EL (cell line): ENCODE data around the gene CDHR3.
"Not testable (repeated sequence)": the region's sequence is repeated elsewhere in the genome, so short reads cannot be mapped to it uniquely, and the experiment has no call there.

ENCODE experiments used
- DNase-seq: peaks from one replicate; pipeline ENCODE4 v3.0.0-alpha.2; 2016

Gene CDHR3, protein sequence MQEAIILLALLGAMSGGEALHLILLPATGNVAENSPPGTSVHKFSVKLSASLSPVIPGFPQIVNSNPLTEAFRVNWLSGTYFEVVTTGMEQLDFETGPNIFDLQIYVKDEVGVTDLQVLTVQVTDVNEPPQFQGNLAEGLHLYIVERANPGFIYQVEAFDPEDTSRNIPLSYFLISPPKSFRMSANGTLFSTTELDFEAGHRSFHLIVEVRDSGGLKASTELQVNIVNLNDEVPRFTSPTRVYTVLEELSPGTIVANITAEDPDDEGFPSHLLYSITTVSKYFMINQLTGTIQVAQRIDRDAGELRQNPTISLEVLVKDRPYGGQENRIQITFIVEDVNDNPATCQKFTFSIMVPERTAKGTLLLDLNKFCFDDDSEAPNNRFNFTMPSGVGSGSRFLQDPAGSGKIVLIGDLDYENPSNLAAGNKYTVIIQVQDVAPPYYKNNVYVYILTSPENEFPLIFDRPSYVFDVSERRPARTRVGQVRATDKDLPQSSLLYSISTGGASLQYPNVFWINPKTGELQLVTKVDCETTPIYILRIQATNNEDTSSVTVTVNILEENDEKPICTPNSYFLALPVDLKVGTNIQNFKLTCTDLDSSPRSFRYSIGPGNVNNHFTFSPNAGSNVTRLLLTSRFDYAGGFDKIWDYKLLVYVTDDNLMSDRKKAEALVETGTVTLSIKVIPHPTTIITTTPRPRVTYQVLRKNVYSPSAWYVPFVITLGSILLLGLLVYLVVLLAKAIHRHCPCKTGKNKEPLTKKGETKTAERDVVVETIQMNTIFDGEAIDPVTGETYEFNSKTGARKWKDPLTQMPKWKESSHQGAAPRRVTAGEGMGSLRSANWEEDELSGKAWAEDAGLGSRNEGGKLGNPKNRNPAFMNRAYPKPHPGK

DNA sequence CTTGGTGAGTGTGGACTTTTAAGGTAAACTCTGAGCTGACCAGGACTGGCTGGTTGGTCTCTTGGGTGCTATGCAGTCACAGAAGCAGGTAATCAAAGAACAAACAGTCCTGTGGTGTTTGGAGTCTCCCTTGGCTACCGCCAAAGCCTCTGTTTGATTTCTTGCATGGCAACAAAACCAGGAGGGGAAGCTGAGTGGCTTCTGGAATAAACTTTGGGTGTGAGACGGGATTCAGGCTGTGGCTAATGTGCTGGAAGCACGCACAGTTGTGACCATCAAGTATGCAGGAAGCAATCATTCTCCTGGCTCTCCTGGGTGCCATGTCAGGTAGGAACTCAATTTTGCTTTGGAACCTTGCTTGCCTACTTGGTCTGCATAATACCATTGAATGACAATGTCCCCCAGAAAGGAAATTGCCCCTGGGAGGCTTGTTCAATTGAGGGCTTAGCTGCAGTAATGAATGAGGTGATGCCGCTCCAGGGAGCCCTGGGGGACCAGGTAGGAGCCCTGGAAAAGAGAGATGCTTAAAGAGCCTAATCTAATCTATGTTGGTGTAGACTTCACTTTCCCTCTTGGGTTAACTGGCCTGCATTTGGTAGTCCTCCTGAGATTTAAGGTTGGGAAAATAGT is at the start of gene CDHR3:
TSS of gene CDHR3 (plus strand) at position 227 of the 630 bp plus-strand sequence. CDS start at position 282, 55 bp downstream.
- DNase-seq, result no peak

DNA sequence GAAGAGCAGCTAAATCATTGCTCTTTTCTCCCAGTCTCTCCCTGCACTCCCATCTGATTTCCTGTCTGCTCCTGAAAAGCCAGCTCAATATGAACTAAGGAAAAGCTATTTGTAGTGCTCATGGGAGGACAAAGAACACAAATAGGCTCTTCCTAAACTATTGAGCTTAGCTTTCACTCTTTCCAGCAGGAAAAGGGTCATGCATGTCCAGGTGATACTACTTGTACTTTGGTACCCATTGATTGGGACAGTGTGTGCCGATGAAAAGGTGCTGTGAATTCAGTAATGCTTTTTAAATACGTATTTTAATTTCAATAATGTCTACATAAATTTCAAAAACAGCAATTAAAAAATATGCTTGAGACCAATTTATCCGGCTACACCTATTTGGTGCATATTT is 49.1 kb upstream of the CDHR3 start:
- no peak for DNase-seq

DNA sequence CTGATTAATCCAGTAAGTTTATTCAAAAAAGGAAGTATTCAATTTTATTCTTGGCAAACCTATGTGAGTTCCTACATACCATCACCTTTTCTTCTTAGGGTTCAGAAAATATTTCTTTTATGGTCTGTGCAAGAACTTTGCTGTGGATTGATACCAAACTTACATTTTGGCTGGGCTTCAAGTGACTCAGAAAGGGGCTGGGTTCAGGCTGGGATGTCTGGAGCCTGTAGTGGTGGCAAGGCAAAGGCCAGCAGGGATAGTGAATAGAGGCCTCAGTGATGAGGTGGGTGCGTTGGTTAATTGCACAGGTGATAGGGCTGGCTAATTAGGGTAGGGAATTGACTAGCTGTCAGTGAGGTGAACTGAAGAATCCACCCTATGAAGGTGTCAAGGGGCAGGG is 46.5 kb upstream of the CDHR3 start:
- DNase-seq, result peak; percentile 63

DNA sequence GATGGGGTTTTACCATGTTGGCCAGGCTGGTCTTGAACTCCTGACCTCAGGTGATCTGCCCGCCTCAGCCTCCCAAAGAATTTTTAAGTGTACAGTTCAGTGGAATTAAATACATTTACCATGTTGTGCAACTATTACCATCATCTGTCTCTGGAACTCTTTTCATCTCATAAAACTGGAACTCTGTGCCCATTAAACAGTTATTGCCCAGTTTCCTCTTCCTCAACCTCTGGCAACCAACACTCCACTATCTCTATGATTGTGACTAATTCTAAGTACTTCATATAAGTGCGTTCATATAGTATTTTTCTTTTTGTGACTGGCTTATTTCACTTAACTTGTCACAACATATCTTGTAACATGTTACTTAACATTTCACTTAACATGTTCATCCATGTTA is 45.4 kb upstream of the CDHR3 start:
- no peak for DNase-seq

DNA sequence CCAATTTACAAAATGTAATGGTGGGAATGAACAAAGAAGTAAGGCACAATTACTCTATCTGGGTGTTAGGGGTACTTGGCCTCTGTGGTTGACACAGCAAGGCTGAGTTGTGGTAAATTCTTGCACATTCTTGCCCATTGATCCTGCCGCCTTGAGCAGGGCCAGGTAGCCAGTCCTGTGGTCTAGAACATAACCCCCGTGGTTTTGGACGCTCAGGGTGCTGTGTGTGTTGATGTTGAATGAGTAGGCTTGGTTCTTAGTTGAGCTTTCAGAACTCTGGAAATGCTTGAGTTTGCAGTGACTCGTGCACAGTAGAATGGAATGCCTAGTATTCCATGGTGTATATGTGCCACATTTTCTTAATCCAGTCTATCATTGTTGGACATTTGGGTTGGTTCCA is 42.3 kb upstream of the CDHR3 start:
- peak; percentile 15 for DNase-seq

DNA sequence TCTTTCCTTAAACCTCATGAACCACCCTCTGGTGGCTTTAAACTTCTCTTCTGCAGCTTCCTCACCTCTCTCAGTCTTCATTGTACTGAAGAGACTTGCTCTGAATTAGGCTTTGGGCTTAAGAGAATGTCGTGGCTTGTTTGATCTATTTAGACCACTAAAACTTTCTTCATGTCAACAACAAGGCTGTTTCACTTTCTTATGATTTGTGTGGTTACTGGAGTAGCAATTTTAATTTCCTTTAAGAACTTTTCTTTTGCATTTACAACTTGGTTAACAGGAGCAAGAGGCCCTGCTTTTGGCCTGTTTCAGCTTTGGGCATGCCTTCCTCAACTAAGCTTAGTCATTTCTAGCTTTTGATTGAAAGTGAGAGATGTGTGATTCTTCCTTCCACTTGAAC is 38.1 kb upstream of the CDHR3 start:
- DNase-seq, result no peak

DNA sequence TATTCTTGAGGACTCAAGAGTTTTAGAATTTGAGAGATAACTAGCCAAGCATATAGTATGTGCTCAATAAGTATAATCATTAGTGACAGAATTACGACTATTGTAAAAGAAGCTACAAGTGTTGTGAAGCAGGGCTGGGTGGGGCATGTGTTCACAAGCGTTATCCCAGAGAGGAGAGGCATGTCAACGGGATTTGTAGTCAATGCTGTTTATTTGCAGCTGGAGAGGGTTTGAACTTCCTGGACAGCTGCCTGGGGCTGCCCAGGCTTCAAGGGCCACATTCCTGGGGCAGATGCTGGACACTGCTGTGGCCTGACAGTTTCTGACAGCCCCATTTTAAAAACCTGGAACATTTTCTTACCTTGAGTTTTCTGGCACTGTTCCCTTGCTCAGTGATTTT is 36.9 kb upstream of the CDHR3 start:
- DNase-seq, result peak; percentile 25

DNA sequence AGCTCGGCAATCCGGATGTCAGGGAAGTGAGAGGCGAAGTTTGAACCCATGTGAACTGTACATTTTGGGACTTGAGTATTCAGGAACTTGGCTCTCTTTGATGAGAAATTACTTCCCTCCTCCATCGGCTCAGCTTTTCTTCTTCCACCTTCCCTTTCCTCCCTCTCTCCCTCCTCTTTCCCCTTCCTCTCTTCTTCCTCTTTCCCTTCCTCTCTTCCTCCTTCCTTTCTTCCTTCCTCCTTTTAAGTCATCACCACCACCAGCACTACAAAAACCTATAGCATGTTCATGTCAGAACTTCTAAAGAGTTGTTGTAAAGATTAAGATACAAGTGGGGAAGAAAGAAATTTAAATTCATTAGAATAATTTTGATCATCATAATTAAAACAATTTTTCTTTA is 31.9 kb upstream of the CDHR3 start:
- DNase-seq, result no peak

DNA sequence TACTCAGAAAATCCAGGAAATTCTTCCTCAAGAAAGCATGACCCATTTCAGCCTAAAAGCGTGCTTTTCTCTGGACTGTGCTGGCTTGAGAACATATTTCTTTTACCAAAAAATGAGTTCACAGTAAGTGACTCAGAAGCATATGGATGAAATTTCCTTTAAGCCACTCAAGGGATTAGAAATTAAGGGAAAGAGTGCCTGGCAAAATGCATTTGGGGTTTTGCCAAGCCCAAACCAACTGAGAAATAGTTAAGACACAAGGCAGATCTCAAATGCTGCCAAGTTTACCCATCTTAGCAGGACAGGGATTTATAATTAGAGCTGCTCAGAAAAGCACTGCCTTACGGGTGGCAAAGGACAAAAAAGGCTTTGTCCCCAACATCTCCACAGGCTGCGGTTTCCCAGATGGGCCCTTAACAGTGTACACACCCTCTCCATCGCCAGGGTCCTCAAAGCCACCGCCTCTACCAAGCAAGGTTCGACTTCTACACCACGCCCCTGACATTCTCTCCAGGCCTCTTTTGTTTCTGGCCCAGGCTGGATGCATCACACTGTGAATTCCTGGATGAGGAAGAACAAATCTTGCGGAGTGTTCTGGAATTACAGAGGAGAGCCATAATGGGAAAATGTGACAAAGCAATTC is 30.1 kb upstream of the CDHR3 start:
- peak; percentile 87 for DNase-seq

DNA sequence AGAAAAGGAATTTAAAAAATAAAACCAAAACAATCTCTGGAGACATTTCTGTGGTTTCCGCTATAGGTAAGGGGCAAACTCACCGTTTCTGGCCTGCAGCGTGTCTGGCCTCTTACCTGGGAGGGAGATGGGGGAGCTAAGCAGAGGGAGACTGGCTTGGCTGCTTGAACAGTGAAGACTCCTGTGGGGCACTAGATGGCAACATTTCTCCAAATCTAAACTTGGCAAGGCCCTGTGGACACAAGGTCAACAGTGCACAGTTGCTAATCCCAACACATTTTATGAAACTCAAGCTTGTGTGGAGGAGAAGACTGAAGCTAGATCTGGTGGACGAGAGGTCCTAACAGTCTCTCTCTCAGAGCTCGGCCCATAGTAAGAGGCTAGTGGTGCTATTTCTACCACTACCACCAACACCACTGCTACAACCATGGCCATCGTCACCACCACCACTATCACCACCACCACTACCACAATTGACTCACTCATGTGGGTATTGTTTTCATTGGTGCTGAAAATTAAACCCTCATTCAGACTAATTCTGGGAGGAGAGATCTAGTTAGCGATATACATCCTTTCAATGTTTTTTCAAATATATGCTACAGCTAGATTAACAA is 28.4 kb upstream of the CDHR3 start:
- peak; percentile 51 for DNase-seq

DNA sequence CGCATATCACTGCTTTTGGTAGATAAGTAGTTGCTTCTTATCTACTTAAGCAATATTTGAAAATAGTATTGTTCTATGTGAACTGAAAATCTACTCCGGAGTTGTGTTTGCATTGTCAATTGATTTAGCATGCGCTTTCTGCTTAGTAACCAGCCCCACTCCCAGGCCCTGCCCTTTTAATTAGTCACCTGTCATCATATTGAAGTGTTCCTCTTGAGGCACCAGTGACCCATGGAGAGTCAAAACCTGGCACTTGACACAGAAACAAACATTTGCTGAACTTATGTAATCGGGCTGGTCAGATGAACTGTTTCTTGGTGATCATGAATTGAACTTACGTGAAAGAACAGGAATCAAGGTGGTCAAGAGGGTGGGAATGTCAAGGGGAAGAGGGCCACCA is 27.8 kb upstream of the CDHR3 start:
- DNase-seq, result no peak

DNA sequence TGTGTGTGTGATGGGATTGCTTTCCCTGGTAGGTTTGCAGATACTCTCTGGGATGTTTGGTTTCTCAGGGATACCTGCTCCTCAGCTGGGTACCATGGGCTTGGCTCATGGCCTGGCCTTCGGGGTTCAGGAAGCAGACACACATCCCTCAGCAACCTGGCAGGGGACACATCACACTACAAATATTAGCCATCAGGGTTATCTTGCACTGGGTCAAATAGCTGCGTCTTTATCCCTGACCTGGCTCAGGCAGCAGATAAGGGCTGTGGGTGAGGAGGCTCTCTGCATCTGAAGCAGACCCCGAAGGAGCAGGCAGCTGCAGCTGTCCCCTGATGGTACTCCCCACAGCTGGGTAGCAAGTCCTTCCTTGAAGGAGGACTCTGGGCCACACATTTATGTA is 25.7 kb upstream of the CDHR3 start:
- DNase-seq, result no peak

DNA sequence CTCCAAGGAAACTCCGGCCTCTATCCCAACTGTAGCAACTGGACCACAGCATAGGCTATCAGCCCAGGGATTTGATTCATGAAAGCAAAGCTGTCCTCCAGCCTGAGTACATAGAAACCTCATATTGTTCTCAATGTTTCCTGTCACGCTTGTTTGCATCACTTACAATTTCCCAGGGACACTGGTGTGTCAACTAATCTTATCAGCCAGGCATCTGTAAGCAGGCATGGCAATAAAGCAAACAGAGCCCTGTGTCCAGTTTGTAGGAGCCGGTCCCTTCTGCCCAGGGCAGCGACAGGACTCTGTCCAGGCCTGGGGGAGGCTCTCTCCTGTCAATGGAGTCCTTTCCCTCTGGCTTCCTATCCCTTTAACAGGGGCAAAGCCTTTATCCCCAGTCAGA is 23.0 kb upstream of the CDHR3 start:
- DNase-seq, result no peak

DNA sequence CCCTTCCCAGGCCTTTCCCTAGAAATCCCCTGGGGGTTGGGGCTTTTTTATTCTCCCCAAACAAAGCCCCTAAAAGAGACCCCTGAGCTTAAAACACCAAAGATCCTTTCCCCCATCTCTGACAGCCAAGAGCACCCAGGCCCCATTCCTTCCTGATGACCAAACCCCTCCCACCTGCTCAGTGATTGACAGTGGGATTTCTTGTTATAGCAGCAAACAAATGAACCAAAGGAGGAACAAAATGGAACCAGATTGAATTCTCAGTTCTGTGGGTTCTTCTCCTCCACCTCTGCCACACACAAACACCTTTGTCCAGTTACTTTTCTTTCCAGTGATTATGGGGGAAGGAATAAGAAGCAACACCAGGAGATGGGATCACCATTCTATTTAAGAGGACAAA is 21.5 kb upstream of the CDHR3 start:
- no peak for DNase-seq

DNA sequence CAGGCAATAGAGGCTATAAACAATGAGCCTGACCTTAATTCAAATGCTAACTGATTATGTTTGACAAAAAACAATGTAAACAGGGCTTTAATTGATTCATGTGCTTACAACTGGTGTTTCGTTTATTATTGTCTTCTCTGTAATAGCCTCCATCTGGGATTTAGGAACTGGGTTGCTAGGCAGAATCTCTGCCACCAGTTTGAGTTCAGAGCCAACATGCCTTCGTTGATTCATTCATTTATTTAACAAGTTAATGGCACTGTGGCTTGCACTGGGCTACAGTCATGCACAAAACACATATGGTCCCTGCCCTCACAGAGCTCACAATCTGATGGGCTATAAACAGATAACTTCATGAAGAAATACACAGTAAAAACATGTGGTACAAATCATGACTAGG is 19.6 kb upstream of the CDHR3 start:
- no peak for DNase-seq

DNA sequence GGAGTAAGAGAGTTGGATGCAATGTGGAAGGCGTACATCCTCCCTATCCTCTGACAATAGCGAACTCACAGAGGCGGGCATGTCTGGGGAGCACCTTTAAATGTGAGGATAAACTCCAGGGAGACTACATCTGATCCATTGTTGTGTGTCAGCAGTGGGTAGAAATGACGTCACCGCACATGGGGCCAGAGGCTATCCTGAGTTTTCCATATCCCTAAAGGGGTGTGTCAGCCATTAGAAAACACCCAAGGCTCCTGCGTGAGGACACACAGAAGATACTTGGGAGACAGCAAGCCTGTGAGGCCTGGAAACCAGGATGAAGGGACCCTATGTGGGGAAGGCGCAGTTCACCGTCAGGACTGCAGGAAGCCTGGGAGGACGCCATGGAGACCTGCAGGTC is 17.2 kb upstream of the CDHR3 start:
- no peak for DNase-seq

DNA sequence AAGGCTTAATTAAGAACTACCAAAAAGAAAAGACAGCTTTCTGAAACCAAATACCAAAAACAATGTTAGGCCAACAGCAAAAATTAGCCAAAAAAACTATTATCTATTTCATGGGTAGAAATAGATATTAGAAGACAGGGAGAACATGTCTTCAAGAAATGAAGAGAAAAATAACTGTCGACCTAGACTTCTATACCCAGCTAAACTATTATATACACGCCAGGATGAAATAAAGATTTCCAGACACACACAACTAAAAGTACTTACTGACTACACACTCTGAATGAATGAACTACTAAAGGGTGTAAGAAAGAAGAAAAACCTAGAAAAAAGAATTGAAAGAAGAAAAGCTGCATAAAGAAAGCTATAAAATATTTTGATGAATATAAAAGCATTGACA is 11.5 kb upstream of the CDHR3 start:
- no peak for DNase-seq

DNA sequence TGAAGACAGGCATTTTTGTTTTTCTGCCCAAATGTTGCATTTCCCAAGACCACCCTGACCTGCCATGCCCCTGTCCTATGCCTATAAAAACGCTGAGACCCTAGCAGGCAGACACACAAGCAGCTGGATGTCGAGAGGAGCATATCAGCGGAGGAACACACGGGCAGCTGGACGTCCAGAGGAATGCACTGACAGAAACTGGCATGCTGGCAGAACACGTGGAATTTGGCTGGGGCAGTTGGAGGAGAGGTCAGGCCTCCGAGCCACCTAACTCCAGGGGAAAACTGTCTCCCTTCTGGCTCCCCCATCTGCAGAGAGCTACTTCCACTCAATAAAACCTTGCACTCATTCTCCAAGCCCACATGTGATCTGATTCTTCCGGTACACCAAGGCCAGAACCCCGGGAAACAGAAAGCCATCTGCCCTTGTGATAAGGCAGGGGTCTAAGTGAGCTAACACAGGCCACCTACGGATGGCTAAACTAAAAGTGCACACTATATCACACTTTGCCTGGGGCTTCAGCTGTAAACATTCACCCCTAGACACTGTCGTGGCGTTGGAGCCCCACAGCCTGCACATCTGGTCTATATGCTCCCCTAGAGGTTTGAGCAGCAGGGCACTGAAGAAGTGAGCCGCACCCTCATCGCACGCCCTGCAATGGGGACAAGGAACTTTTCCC is 10.0 kb upstream of the CDHR3 start:
- DNase-seq, result no peak

DNA sequence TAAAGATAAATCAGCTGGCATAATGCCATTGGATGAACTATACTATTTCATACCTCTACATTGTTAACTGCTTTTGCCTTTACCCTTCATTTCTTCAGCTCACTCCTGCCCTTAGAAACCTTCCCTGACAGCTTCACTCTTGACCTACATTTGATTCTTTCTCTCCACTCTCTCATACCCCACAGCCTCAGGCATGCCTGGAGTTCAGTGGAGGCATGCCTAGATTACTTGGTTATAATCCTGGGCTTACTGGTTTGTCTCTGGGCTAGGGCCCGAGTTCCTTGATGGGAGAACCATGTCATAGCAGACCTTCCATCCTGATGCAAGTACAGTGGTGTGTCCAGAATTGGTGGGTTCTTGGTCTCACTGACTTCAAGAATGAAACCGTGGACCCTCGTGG is 8.4 kb upstream of the CDHR3 start:
- DNase-seq, result no peak

DNA sequence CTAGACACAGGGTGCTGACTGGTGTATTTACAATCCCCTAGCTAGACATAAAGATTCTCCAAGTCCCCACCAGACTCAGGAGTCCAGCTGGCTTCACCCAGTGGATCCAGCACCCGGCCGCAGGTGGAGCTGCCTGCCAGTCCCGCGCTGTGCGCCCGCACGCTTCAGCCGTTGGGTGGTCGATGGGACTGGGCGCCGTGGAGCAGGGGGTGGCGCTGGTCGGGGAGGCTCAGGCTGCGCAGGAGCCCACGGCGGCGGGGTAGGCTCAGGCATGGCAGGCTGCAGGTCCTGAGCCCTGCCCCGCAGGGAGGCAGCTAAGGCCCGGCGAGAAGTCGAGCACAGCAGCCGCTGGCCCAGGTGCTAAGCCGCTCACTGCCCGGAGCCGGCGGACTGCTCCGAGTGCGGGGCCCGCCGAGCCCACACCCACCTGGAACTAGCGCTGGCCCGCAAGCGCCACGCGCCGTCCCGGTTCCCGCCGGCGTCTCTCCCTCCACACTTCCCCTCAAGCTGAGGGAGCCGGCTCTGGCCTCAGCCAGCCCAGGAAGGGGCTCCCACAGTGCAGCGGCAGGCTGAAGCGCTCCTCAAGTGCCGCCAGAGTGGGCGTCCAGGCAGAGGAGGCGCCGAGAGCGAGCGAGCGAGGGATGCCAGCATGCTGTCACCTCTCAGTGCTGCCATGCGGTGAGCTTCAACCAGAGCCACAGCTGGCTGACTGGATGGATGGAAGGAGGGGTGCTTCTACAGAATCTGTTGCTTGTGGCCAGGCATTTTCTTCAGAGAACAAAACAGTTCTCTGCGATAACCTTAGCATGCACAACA is 7.2 kb upstream of the CDHR3 start:
- not testable (repeated sequence) for DNase-seq

DNA sequence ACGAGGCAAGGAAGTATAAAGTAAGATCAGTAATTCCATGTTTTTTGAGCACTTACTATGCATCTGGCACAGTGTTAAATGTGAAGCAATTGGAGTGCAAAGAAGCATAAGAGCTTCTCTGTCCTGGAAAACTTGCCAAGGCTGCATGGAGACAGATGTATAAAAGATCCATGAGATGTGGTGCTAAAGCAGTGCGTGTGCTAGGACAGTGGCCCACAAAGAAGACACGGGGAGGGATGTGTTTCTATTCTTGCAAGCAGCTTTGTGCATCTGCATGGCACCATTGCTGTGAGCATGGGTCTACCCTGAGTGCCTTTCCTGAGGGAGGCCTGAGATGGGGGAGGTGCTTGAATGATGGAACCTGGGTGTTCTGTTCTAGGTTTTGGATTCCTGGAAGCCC is 5.1 kb upstream of the CDHR3 start:
- no peak for DNase-seq
